Measurements from ENCODE around the gene AAK1.

AAK1 gene

GRCh38 chr2:69585855-69586555, 57.5 kb downstream of the AAK1 start:
- TF ChIP-seq, protein P1, sequence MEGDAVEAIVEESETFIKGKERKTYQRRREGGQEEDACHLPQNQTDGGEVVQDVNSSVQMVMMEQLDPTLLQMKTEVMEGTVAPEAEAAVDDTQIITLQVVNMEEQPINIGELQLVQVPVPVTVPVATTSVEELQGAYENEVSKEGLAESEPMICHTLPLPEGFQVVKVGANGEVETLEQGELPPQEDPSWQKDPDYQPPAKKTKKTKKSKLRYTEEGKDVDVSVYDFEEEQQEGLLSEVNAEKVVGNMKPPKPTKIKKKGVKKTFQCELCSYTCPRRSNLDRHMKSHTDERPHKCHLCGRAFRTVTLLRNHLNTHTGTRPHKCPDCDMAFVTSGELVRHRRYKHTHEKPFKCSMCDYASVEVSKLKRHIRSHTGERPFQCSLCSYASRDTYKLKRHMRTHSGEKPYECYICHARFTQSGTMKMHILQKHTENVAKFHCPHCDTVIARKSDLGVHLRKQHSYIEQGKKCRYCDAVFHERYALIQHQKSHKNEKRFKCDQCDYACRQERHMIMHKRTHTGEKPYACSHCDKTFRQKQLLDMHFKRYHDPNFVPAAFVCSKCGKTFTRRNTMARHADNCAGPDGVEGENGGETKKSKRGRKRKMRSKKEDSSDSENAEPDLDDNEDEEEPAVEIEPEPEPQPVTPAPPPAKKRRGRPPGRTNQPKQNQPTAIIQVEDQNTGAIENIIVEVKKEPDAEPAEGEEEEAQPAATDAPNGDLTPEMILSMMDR (IDR thresholded peaks at IDR 0.05) = no peak
- H3K27me3 ChIP-seq = no peaks in the 10 kb centered on the region
- intact Hi-C loops (cut with DNase I; ENCODE audit: low total_unique reads) = loop anchor here (10.0 kb wide), 1 partner anchor 49 kb away; no protein-coding TSS in a partner anchor

GRCh38 chr2:69584127-69584889, 59.2 kb downstream of the AAK1 start:
- Histone ChIP-seq H3K4me1 (peaks cover 0 to 29% (median 17%) of the 10 kb centered on the region in 4 donors), H3K4me3 (no peak overlapping the region), H3K36me3 (no peaks in the 10 kb centered on the region), H3K27ac (no peak overlapping the region), H3K27me3 (no peaks in the 10 kb centered on the region), H3K9me3 (no peaks in the 10 kb centered on the region)
- no peak for DNase-seq
- intact Hi-C loops (cut with DNase I; ENCODE audit: low total_unique reads) = loop anchor here (10.0 kb wide), 1 partner anchor 50 kb away; no protein-coding TSS in a partner anchor
- TF ChIP-seq, protein P1 (IDR thresholded peaks at IDR 0.05) = no peak

More at GRCh38 chr2:69585855-69586555, 57.5 kb downstream of the AAK1 start:
- H3K27ac ChIP-seq = no peak overlapping the region
- no peaks in the 10 kb centered on the region for H3K36me3 ChIP-seq
- no peak for DNase-seq
- no peak overlapping the region for H3K4me3 ChIP-seq
- peaks cover 0 to 39% (median 20%) of the 10 kb centered on the region in 4 donors for H3K4me1 ChIP-seq
- no peaks in the 10 kb centered on the region for H3K9me3 ChIP-seq

- no peaks in the 10 kb centered on the region for H3K36me3 ChIP-seq
- DNase-seq = no peak
- no peak overlapping the region for H3K4me3 ChIP-seq
- H3K4me1 ChIP-seq = peaks cover 0 to 29% (median 17%) of the 10 kb centered on the region in 4 donors
- TF ChIP-seq, protein P1 (IDR thresholded peaks at IDR 0.05) = no peak
- no peak overlapping the region for H3K27ac ChIP-seq
- intact Hi-C loops (cut with DNase I; ENCODE audit: low total_unique reads) = loop anchor here (10.0 kb wide), 1 partner anchor 51 kb away; no protein-coding TSS in a partner anchor
- no peaks in the 10 kb centered on the region for H3K27me3 ChIP-seq
- no peaks in the 10 kb centered on the region for H3K9me3 ChIP-seq
Observed at GRCh38 chr2:69583321-69583833, 60.2 kb downstream of the AAK1 start.

DNA sequence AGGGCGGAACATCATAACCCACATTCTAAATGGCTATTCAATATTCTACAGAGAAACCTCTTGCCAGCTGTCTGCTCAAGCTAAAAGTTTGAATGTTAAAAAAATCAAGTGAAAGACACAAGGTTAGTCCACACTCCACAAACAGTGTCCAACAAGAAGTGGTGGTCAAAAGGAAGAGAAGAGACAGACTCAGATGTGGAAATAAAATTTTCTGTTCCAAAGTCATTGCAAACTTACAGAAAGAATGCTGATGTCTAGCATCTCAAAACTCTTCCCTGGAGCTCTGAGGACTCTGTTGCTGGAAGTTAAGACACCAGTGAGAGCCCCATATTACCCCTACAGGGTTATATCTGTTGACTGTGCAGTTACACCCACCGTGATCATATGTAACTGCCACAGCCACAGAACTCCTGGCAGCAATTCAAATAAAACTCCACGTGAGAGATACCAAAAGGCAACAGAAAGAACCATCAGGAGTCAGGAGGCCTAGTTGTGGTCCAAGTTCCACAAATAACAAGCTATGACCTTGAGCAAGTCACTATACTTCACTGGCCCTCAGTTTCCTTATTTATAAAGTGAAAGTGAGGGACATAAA, 60.9 kb downstream of the AAK1 start:
- no peaks in the 10 kb centered on the region for H3K9me3 ChIP-seq
- DNase-seq = no peak
- no peaks in the 10 kb centered on the region for H3K27me3 ChIP-seq
- no peak overlapping the region for H3K27ac ChIP-seq
- H3K4me1 ChIP-seq = peaks cover 0 to 31% (median 20%) of the 10 kb centered on the region in 4 donors
- intact Hi-C loops (cut with DNase I; ENCODE audit: low total_unique reads) = loop anchor here (10.0 kb wide), 1 partner anchor 52 kb away; no protein-coding TSS in a partner anchor
- H3K36me3 ChIP-seq = no peaks in the 10 kb centered on the region
- H3K4me3 ChIP-seq = no peak overlapping the region
- TF ChIP-seq, protein P1 (IDR thresholded peaks at IDR 0.05) = no peak

- Histone ChIP-seq H3K27me3 (no peaks in the 10 kb centered on the region), H3K9me3 (no peaks in the 10 kb centered on the region), H3K4me3 (no peak overlapping the region), H3K27ac (no peak overlapping the region), H3K36me3 (no peaks in the 10 kb centered on the region), H3K4me1 (peaks cover 0 to 33% (median 24%) of the 10 kb centered on the region in 4 donors)
- TF ChIP-seq, protein P1 (IDR thresholded peaks at IDR 0.05) = no peak
- no peak for DNase-seq
- intact Hi-C loops (cut with DNase I; ENCODE audit: low total_unique reads) = loop anchor here (10.0 kb wide), 1 partner anchor 53 kb away; no protein-coding TSS in a partner anchor
Observed at GRCh38 chr2:69581774-69582581, 61.6 kb downstream of the AAK1 start.

Data from tibial artery (tissue), 4 donors.